ENCODE results near the gene PRRC2B. TPM values are rescaled to one million over a fixed set of nuclear protein-coding genes. Genes with fewer than 3 reads are reported as not detected.

The PRRC2B gene
- total RNA-seq, 1 donor from 2014 or later: 112 TPM

- H3K4me3 ChIP-seq (ENCODE audit: low read depth, low read length): no peak overlapping the region
- no peak for TF ChIP-seq CTCF (conservative IDR thresholded peaks at IDR 0.05; ENCODE audit: low read depth, low read length)
- DNase-seq (ENCODE audit: low read depth): no peak
These were observed 91.3 kb downstream of the PRRC2B start for GRCh38 chr9:131485206-131485605.

- no peak for TF ChIP-seq CTCF (conservative IDR thresholded peaks at IDR 0.05; ENCODE audit: low read depth, low read length)
- no peak for DNase-seq (ENCODE audit: low read depth)
- no peak overlapping the region for H3K4me3 ChIP-seq (ENCODE audit: low read depth, low read length)
These were observed 92.0 kb downstream of the PRRC2B start for GRCh38 chr9:131485728-131486422.

GRCh38 chr9:131487001-131487400 is 93.1 kb downstream of the PRRC2B start:
- H3K4me3 ChIP-seq (ENCODE audit: low read depth, low read length): no peak overlapping the region
- no peak for DNase-seq (ENCODE audit: low read depth)
- no peak for TF ChIP-seq CTCF (conservative IDR thresholded peaks at IDR 0.05; ENCODE audit: low read depth, low read length)

- no peak for TF ChIP-seq CTCF (conservative IDR thresholded peaks at IDR 0.05; ENCODE audit: low read depth, low read length)
- no peak overlapping the region for H3K4me3 ChIP-seq (ENCODE audit: low read depth, low read length)
- DNase-seq (ENCODE audit: low read depth): no peak
These were observed 93.7 kb downstream of the PRRC2B start for GRCh38 chr9:131487621-131488031.

GRCh38 chr9:131490514-131490913 is 96.6 kb downstream of the PRRC2B start:
- no peak for TF ChIP-seq CTCF (conservative IDR thresholded peaks at IDR 0.05; ENCODE audit: low read depth, low read length)

GRCh38 chr9:131491001-131491710 is 97.3 kb downstream of the PRRC2B start:
- no peak for DNase-seq (ENCODE audit: low read depth)
- TF ChIP-seq CTCF (conservative IDR thresholded peaks at IDR 0.05; ENCODE audit: low read depth, low read length): no peak
- no peak overlapping the region for H3K4me3 ChIP-seq (ENCODE audit: low read depth, low read length)

More at GRCh38 chr9:131490514-131490913, 96.6 kb downstream of the PRRC2B start:
- no peak for DNase-seq (ENCODE audit: low read depth)
- H3K4me3 ChIP-seq (ENCODE audit: low read depth, low read length): no peak overlapping the region

All from epithelial cell of proximal tubule (primary cell).